IPS-18a (cell line): ENCODE measurements around the gene CCDC86.
A peak's percentile ranks its signal among the peaks of the same experiment; 100 is the strongest.

ENCODE experiments used
- H3K27ac ChIP-seq: one replicate; pipeline ENCODE4 v1.5.1; 2013; ENCODE audit warnings: low read length
- H3K27me3 ChIP-seq: one replicate; pipeline ENCODE4 v1.6.1; 2013; ENCODE audit warnings: mild to moderate bottlenecking, low read length; ENCODE audit not compliant: control insufficient read depth, insufficient read depth
- H3K36me3 ChIP-seq: one replicate; pipeline ENCODE4 v1.6.1; 2013; ENCODE audit warnings: low read depth, low read length; ENCODE audit not compliant: control insufficient read depth
- H3K4me1 ChIP-seq: one replicate; pipeline ENCODE4 v1.6.1; 2013; ENCODE audit warnings: low read depth, low read length; ENCODE audit not compliant: control insufficient read depth
- H3K4me3 ChIP-seq: one replicate; pipeline ENCODE4 v1.5.1; 2013; ENCODE audit warnings: low read length
- H3K9ac ChIP-seq: one replicate; pipeline ENCODE4 v1.6.1; 2013; ENCODE audit warnings: mild to moderate bottlenecking, low read length, moderate library complexity
- H3K9me3 ChIP-seq: one replicate; pipeline ENCODE4 v1.6.1; 2013; ENCODE audit warnings: low read depth, low read length; ENCODE audit not compliant: control insufficient read depth

Gene CCDC86

GRCh38 chr11:60834742-60835533 is 7.0 kb upstream of the CCDC86 start:
- no peak overlapping the region for H3K4me3 ChIP-seq
- H3K9me3 ChIP-seq: no peaks in the 10 kb centered on the region
- no peak overlapping the region for H3K27ac ChIP-seq
- no peaks in the 10 kb centered on the region for H3K4me1 ChIP-seq
- no peaks in the 10 kb centered on the region for H3K27me3 ChIP-seq
- no peak overlapping the region for H3K9ac ChIP-seq
- no peaks in the 10 kb centered on the region for H3K36me3 ChIP-seq

GRCh38 chr11:60835534-60835846 is 6.4 kb upstream of the CCDC86 start:
- no peaks in the 10 kb centered on the region for H3K36me3 ChIP-seq
- no peak overlapping the region for H3K4me3 ChIP-seq
- H3K9me3 ChIP-seq: no peaks in the 10 kb centered on the region
- no peak overlapping the region for H3K9ac ChIP-seq
- no peaks in the 10 kb centered on the region for H3K27me3 ChIP-seq
- H3K27ac ChIP-seq: no peak overlapping the region
- H3K4me1 ChIP-seq: no peaks in the 10 kb centered on the region

GRCh38 chr11:60836866-60837515 is 4.9 kb upstream of the CCDC86 start:
- no peak overlapping the region for H3K27ac ChIP-seq
- H3K9ac ChIP-seq: no peak overlapping the region
- H3K36me3 ChIP-seq: no peaks in the 10 kb centered on the region
- H3K4me3 ChIP-seq: no peak overlapping the region
- no peaks in the 10 kb centered on the region for H3K27me3 ChIP-seq
- H3K9me3 ChIP-seq: no peaks in the 10 kb centered on the region
- H3K4me1 ChIP-seq: peaks cover 6% of the 10 kb centered on the region

GRCh38 chr11:60838132-60838531 is 3.8 kb upstream of the CCDC86 start:
- no peak overlapping the region for H3K4me3 ChIP-seq
- H3K36me3 ChIP-seq: no peaks in the 10 kb centered on the region
- no peak overlapping the region for H3K27ac ChIP-seq
- H3K9me3 ChIP-seq: no peaks in the 10 kb centered on the region
- H3K9ac ChIP-seq: no peak overlapping the region
- peaks cover 6% of the 10 kb centered on the region for H3K4me1 ChIP-seq
- H3K27me3 ChIP-seq: no peaks in the 10 kb centered on the region

- no peak overlapping the region for H3K4me3 ChIP-seq
- peaks cover 13% of the 10 kb centered on the region for H3K4me1 ChIP-seq
- no peaks in the 10 kb centered on the region for H3K27me3 ChIP-seq
- H3K9ac ChIP-seq: peak overlapping the region; percentile 84
- H3K27ac ChIP-seq: no peak overlapping the region
- H3K36me3 ChIP-seq: peaks cover 4% of the 10 kb centered on the region
- no peaks in the 10 kb centered on the region for H3K9me3 ChIP-seq
Observed at GRCh38 chr11:60840470-60841430, 1.2 kb upstream of the CCDC86 start.

GRCh38 chr11:60842668-60843600 is 1.0 kb downstream of the CCDC86 start:
- Histone ChIP-seq H3K27me3 (no peaks in the 10 kb centered on the region), H3K4me3 (peak overlapping the region; percentile 84), H3K36me3 (peaks cover 4% of the 10 kb centered on the region), H3K9ac (peak overlapping the region; percentile 84), H3K27ac (no peak overlapping the region), H3K9me3 (no peaks in the 10 kb centered on the region), H3K4me1 (peaks cover 13% of the 10 kb centered on the region)

GRCh38 chr11:60844045-60844869 is 2.3 kb downstream of the CCDC86 start:
- H3K4me3 ChIP-seq: peak overlapping the region; percentile 84

GRCh38 chr11:60844870-60845221 is 2.9 kb downstream of the CCDC86 start:
- Histone ChIP-seq H3K27me3 (no peaks in the 10 kb centered on the region), H3K9me3 (no peaks in the 10 kb centered on the region), H3K36me3 (peaks cover 21% of the 10 kb centered on the region), H3K27ac (no peak overlapping the region), H3K4me3 (peak overlapping the region; percentile 84), H3K9ac (no peak overlapping the region), H3K4me1 (peaks cover 13% of the 10 kb centered on the region)

More at GRCh38 chr11:60844045-60844869, 2.3 kb downstream of the CCDC86 start:
- peaks cover 15% of the 10 kb centered on the region for H3K36me3 ChIP-seq
- H3K9ac ChIP-seq: peak overlapping the region; percentile 84
- H3K9me3 ChIP-seq: no peaks in the 10 kb centered on the region
- H3K4me1 ChIP-seq: peaks cover 13% of the 10 kb centered on the region
- no peak overlapping the region for H3K27ac ChIP-seq
- H3K27me3 ChIP-seq: no peaks in the 10 kb centered on the region

- Histone ChIP-seq H3K9me3 (no peaks in the 10 kb centered on the region), H3K9ac (no peak overlapping the region), H3K27me3 (no peaks in the 10 kb centered on the region), H3K36me3 (peaks cover 26% of the 10 kb centered on the region), H3K4me1 (peaks cover 13% of the 10 kb centered on the region), H3K27ac (no peak overlapping the region), H3K4me3 (no peak overlapping the region)
Observed at GRCh38 chr11:60845338-60845737, 3.4 kb downstream of the CCDC86 start.

GRCh38 chr11:60847281-60847680 is 5.4 kb downstream of the CCDC86 start:
- H3K27ac ChIP-seq: no peak overlapping the region
- H3K27me3 ChIP-seq: no peaks in the 10 kb centered on the region
- H3K9me3 ChIP-seq: no peaks in the 10 kb centered on the region
- no peak overlapping the region for H3K4me3 ChIP-seq
- H3K36me3 ChIP-seq: peaks cover 35% of the 10 kb centered on the region
- H3K4me1 ChIP-seq: peaks cover 8% of the 10 kb centered on the region
- H3K9ac ChIP-seq: no peak overlapping the region
